Mesothelial cell of epicardium (in vitro differentiated cells): ENCODE measurements around the gene NAV2. TPM values are rescaled to one million over a fixed set of nuclear protein-coding genes. Genes with fewer than 3 reads are reported as not detected.
"Not testable (repeated sequence)": the region's sequence is repeated elsewhere in the genome, so short reads cannot be mapped to it uniquely, and the experiment has no call there.

ENCODE experiments used
- DNase-seq, 2 experiments: peaks; one replicate each; pipeline ENCODE4 v3.0.0; 2021; ENCODE audit warnings: low spot score in 2 of 2; ENCODE audit not compliant: unreplicated experiment in 2 of 2
- H3K27ac Mint-ChIP-seq: 2 replicates; pipeline ENCODE4 v1.8.0; 2021; ENCODE audit warnings: mixed read lengths
- H3K27me3 Mint-ChIP-seq: 2 replicates; pipeline ENCODE4 v1.8.0; 2021; ENCODE audit warnings: low read depth, mixed read lengths
- H3K36me3 Mint-ChIP-seq: 2 replicates; pipeline ENCODE4 v1.8.0; 2021; ENCODE audit warnings: mixed read lengths
- H3K4me1 Mint-ChIP-seq: 2 replicates; pipeline ENCODE4 v1.8.0; 2021; ENCODE audit warnings: mixed read lengths
- H3K4me3 Mint-ChIP-seq: 2 replicates; pipeline ENCODE4 v1.8.0; 2021; ENCODE audit warnings: mild to moderate bottlenecking, moderate library complexity, mixed read lengths
- H3K9me3 Mint-ChIP-seq: 2 replicates; pipeline ENCODE4 v1.8.0; 2021; ENCODE audit warnings: mixed read lengths
- CTCF ChIP-seq: fragments of 200-600 bp; sonication (generic); IDR thresholded peaks from one replicate; pipeline ENCODE4 v1.5.0; 2021; ENCODE audit warnings: antibody characterized with exemption; ENCODE audit not compliant: unreplicated experiment
- total RNA-seq: library from RNA; stranded (reverse); gene quantifications from 3 replicates; pipeline ENCODE4 v1.2.1, GENCODE V29; 2021

Gene NAV2
- total RNA-seq, 1 donor from 2014 or later: 69.8 TPM

GRCh38 chr11:20000351-20001134, 287.9 kb downstream of the NAV2 start:
- no peak overlapping the region for H3K4me3 Mint-ChIP-seq
- H3K27me3 Mint-ChIP-seq: no peaks in the 10 kb centered on the region
- TF ChIP-seq CTCF: no peak
- no peaks in the 10 kb centered on the region for H3K9me3 Mint-ChIP-seq
- no peaks in the 10 kb centered on the region for H3K36me3 Mint-ChIP-seq
- H3K4me1 Mint-ChIP-seq: peaks cover 31% of the 10 kb centered on the region
- no peak overlapping the region for H3K27ac Mint-ChIP-seq
- DNase-seq: no peak

GRCh38 chr11:20002312-20003216, 289.9 kb downstream of the NAV2 start:
- no peak for DNase-seq
- Mint-ChIP-seq H3K4me1 (peaks cover 21% of the 10 kb centered on the region), H3K27me3 (no peaks in the 10 kb centered on the region), H3K27ac (no peak overlapping the region), H3K36me3 (no peaks in the 10 kb centered on the region), H3K4me3 (no peak overlapping the region), H3K9me3 (no peaks in the 10 kb centered on the region)
- TF ChIP-seq CTCF: no peak

- Mint-ChIP-seq H3K27ac (no peak overlapping the region), H3K4me3 (no peak overlapping the region), H3K27me3 (no peaks in the 10 kb centered on the region), H3K4me1 (peaks cover 24% of the 10 kb centered on the region), H3K36me3 (no peaks in the 10 kb centered on the region), H3K9me3 (no peaks in the 10 kb centered on the region)
- DNase-seq: no peak
- no peak for TF ChIP-seq CTCF
Measured at GRCh38 chr11:20003351-20003750, 290.7 kb downstream of the NAV2 start.

- H3K4me1 Mint-ChIP-seq: peaks cover 23% of the 10 kb centered on the region
- H3K36me3 Mint-ChIP-seq: no peaks in the 10 kb centered on the region
- no peaks in the 10 kb centered on the region for H3K27me3 Mint-ChIP-seq
- no peak for DNase-seq
- TF ChIP-seq CTCF: no peak
- H3K4me3 Mint-ChIP-seq: no peak overlapping the region
- H3K27ac Mint-ChIP-seq: no peak overlapping the region
- no peaks in the 10 kb centered on the region for H3K9me3 Mint-ChIP-seq
Measured at GRCh38 chr11:20004866-20005265, 292.2 kb downstream of the NAV2 start.

GRCh38 chr11:20005747-20006146, 293.1 kb downstream of the NAV2 start:
- no peak overlapping the region for H3K27ac Mint-ChIP-seq
- no peak for TF ChIP-seq CTCF

GRCh38 chr11:20006618-20007017, 294.0 kb downstream of the NAV2 start:
- H3K27ac Mint-ChIP-seq, H3K9me3 Mint-ChIP-seq, H3K4me3 Mint-ChIP-seq, H3K36me3 Mint-ChIP-seq, H3K4me1 Mint-ChIP-seq, H3K27me3 Mint-ChIP-seq, DNase-seq: not testable (repeated sequence)

More at GRCh38 chr11:20005747-20006146, 293.1 kb downstream of the NAV2 start:
- H3K4me1 Mint-ChIP-seq: peaks cover 14% of the 10 kb centered on the region
- no peak for DNase-seq
- no peaks in the 10 kb centered on the region for H3K36me3 Mint-ChIP-seq
- H3K9me3 Mint-ChIP-seq: no peaks in the 10 kb centered on the region
- no peak overlapping the region for H3K4me3 Mint-ChIP-seq
- H3K27me3 Mint-ChIP-seq: no peaks in the 10 kb centered on the region
